GM12801 (cell line): Measurements from ENCODE around the gene CLCA4.

Experiments used
- TF ChIP-seq, protein P1 (sequence below): IDR thresholded peaks from one replicate; pipeline ENCODE4 v1.5.1; 2011; ENCODE audit warnings: control low read depth; ENCODE audit not compliant: insufficient read length; ENCODE audit errors: extremely low read depth

CLCA4 gene

DNA sequence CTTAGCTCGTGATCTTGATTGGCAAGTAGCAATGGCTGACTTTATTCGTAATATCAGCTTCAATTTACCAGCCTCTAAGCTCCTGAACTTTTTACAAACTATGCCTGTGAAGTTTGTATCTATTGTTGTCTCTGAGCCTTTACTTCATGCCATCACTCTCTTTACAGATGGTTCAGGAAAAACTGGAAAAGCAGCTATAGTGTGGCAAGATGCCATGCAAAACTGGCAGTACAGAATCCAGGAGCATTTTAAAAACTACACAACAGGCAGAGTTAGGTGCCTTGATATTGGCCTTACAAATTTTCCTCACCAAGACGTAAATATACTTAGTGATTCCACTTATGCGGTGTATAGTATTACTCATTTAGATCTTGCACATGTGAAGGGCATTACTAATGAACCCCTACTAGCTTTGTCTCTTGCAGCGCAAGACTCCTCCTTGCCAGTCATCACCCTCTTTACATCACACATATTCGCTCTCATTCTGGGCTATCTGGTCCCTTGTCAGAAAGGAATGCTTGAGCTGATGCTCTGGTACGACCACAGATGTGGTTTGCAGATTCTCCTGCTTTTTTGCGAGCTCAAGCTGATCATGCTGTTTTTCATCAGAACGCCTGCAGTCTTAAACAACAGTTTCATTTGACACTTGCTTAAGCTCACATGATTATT is 41.8 kb upstream of the CLCA4 start:
- TF ChIP-seq, protein P1, sequence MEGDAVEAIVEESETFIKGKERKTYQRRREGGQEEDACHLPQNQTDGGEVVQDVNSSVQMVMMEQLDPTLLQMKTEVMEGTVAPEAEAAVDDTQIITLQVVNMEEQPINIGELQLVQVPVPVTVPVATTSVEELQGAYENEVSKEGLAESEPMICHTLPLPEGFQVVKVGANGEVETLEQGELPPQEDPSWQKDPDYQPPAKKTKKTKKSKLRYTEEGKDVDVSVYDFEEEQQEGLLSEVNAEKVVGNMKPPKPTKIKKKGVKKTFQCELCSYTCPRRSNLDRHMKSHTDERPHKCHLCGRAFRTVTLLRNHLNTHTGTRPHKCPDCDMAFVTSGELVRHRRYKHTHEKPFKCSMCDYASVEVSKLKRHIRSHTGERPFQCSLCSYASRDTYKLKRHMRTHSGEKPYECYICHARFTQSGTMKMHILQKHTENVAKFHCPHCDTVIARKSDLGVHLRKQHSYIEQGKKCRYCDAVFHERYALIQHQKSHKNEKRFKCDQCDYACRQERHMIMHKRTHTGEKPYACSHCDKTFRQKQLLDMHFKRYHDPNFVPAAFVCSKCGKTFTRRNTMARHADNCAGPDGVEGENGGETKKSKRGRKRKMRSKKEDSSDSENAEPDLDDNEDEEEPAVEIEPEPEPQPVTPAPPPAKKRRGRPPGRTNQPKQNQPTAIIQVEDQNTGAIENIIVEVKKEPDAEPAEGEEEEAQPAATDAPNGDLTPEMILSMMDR = no peak

DNA sequence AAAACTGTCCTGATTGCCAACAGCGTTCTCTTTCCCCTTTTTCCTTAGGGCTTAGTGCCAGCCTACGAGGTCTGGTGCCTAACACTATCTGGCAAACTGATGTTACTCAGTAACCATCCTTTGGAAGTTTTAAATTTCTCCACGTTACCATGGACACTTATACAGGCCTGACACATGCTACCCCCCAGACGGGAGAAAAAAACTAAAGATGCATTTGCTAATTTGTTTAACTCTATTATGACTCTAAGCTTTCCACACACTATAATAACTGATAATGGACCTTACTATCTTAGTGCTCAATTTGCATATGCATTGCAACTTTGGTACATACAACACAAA is 41.3 kb upstream of the CLCA4 start:
- TF ChIP-seq, protein P1 = no peak

DNA sequence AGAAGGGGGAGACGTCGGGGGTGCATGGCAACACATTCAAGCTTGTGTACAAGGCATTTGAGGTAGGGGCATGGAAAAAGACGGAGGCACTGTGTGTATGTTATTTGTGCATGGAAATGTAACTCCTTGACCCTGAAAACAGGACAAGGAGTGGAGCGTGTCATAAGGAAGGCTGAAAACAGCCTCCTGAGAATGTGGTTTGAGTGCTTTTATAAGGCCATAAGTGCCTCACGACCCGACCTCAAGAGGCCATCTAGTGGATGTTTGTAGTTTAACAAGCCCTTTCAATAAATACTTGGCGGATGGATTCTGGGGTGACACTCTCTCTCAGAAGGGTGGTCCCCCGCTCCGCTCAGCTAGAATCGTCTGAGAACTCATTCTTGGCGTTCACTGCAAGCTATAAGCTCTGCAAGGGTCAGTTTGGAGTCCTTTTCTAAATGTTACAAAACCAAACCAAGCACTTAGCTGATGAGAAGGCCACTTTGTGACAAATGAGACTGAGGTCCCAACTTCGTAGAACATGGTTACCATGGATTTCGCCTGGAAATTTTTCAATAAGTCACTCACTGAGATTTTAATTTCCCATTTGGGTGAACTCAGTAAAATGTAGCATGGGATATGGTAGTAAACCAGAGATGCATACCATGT is 38.8 kb upstream of the CLCA4 start:
- TF ChIP-seq, protein P1 = no peak

DNA sequence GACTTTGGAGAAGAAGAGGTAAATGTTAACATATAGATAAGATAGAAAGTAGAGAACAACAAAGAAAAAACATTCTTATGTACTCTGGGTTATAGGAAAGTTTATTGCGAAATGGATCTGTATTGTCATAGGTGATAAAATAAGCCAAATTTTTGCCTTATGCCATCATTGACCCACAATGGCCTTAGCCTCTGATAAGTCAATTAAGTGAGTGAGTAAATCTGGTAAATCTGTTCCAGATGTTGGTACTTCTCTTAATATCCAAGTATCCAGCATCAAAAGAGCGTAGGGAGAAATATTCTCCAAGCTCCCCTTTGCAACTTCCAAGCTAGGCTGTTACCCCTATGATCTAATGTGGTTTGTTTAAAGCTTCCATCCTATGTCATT is 38.3 kb upstream of the CLCA4 start:
- TF ChIP-seq, protein P1 = no peak

DNA sequence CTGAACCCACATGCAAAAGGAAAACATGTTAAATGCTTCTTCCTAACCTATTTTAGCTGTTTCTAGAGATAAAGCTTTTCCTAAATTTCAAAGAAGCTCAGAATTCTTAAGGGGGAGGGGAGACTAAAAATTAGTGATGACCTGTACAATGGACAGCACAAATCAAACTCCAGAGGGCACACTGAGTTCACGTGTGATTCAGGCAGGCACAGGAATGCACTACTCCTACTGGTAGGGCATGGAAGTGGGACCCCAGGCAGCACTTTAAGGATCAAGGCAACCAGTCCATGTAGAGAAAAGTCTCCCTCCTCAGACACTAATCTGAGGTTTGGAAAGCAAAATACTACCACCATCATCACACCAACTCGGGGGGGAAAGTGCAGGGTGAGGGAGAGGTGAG is 31.3 kb upstream of the CLCA4 start:
- TF ChIP-seq, protein P1 = no peak

DNA sequence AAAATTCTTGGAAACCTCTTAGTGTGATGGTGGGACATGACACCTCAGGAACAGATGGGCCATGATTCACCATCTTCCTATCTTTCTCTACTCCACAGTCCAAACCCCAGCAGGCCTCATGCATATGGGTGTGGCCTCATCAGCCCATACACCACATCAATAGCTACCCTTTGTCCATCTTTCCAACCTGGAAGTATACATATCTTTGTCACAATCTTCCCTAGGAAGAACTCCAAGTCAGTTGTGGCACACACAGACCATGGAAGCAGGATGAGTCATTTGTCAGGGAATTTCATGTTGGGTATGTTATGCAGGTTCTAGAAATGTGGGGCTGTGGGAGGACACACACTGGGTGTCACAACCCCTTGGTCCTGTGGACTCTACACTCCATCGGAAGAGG is 30.5 kb upstream of the CLCA4 start:
- TF ChIP-seq, protein P1 = no peak

DNA sequence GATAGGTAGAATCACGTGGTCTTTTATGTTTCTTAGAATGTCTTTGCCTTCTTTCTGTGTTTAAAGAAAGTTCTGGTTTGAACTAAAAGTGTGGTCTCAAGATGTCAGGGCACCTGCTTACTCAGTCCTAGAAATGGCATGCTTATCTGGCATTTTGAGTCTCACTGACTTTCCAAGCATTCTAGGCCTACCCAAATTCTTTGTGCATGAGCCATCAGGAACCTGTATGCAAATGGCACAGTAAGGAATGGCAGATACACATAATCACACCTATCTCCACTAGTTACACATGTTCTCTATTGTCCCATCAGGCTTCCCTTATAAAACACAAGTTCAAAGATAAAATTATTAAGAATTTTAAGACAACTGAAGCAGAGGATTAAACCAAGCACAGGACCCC is 29.5 kb upstream of the CLCA4 start:
- TF ChIP-seq, protein P1 = no peak
